ENCODE measurements around the gene LARP4.

DNA sequence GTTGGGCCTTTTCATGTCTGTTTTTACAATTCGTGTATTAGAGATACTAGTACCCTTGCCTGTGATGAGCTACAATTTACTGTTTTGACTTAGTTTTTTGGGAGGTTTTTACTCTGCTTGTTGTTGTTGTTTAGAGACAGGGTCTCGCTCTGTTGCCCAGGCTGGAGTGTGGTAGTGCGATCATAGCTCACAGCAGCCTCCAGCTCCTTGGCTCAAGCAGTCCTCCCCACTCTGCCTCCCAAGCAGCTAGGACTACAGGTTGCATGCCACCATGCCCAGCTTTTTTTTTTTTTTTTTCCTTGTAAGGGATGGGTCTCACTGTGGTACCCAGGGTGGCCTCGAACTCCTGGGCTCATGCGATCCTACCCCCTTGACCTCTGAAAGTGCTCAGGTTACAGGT, 52.1 kb downstream of the LARP4 start:
- TF ChIP-seq CTCF (IDR thresholded peaks at IDR 0.05) (no peak), POLR2A (IDR thresholded peaks at IDR 0.05) (no peak)

Measured in Peyer's patch (tissue), 4 donors.